PC-9 (cell line): Measurements from ENCODE around the gene XRCC3. TPM values are rescaled to one million over a fixed set of nuclear protein-coding genes. Genes with fewer than 3 reads are reported as not detected.

Experiments
- BruUV-seq: library from RNA; stranded (reverse); fragments of 400-500 nt; replicated peaks from 2 replicates; lab custom pipeline; 2021; lab: Mats Ljungman, UMichigan
- CTCF ChIA-PET: fragments of 300-600 bp; sonication (Branson Sonifier 250); formaldehyde crosslinking; loops from one replicate; lab custom pipeline; 2022; ENCODE audit warnings: antibody characterized with exemption; lab: Charles Lee
- POLR2A ChIA-PET: fragments of 300-600 bp; sonication (Branson Sonifier 250); formaldehyde crosslinking; loops from one replicate; lab custom pipeline; 2022; ENCODE audit warnings: antibody characterized with exemption; ENCODE audit not compliant: unreplicated experiment; lab: Charles Lee
- DNase-seq, 2 experiments: peaks; one replicate each; pipeline versions ENCODE4 v3.0.0 to v3.0.0-alpha.2; 2015 to 2022; ENCODE audit warnings: mixed read lengths in 1 of 2
- H2AFZ ChIP-seq: fragments of 200-600 bp; sonication (generic); 2 replicates; pipeline ENCODE4 v1.8.1; 2017; ENCODE audit warnings: antibody characterized with exemption
- H3F3A ChIP-seq: fragments of 200-600 bp; sonication (generic); 2 replicates; pipeline ENCODE4 v1.8.1; 2017; ENCODE audit warnings: antibody characterized with exemption, mild to moderate bottlenecking, low read depth; ENCODE audit not compliant: insufficient read depth
- H3K27ac ChIP-seq: fragments of 200-600 bp; sonication (generic); 2 replicates; pipeline ENCODE4 v1.6.1; 2016; ENCODE audit warnings: mixed run types
- H3K27me3 ChIP-seq: fragments of 200-600 bp; sonication (generic); 2 replicates; pipeline ENCODE4 v1.6.1; 2016; ENCODE audit warnings: low read depth, mixed run types; ENCODE audit not compliant: insufficient read depth
- H3K36me3 ChIP-seq: fragments of 200-600 bp; sonication (generic); 2 replicates; pipeline ENCODE4 v1.6.1; 2016; ENCODE audit warnings: low read depth, mixed run types
- H3K4me1 ChIP-seq: fragments of 200-600 bp; sonication (generic); replicated peaks from 2 replicates; pipeline ENCODE4 v1.6.1; 2016; ENCODE audit warnings: mixed run types; ENCODE audit not compliant: insufficient read depth
- H3K4me2 ChIP-seq: fragments of 200-600 bp; sonication (generic); 2 replicates; pipeline ENCODE4 v1.6.1; 2017; ENCODE audit warnings: mixed run types
- H3K4me3 ChIP-seq: fragments of 200-600 bp; sonication (generic); 2 replicates; pipeline ENCODE4 v1.6.1; 2016; ENCODE audit warnings: mixed run types
- H3K79me2 ChIP-seq: fragments of 200-600 bp; sonication (generic); 2 replicates; pipeline ENCODE4 v1.6.1; 2017; ENCODE audit warnings: low read depth, mixed run types
- H3K9me2 ChIP-seq: fragments of 200-600 bp; sonication (generic); 2 replicates; pipeline ENCODE4 v1.8.1; 2017; ENCODE audit warnings: mild to moderate bottlenecking; ENCODE audit not compliant: insufficient read depth
- H3K9me3 ChIP-seq: fragments of 200-600 bp; sonication (generic); 2 replicates; pipeline ENCODE4 v1.8.1; 2016; ENCODE audit warnings: low read depth; ENCODE audit not compliant: insufficient read depth
- H4K20me1 ChIP-seq: fragments of 200-600 bp; sonication (generic); 2 replicates; pipeline ENCODE4 v1.8.1; 2017; ENCODE audit not compliant: insufficient read depth
- EZH2 ChIP-seq: fragments of 200-600 bp; sonication (generic); IDR thresholded peaks from 2 replicates; pipeline ENCODE4 v1.8.0; 2017; ENCODE audit warnings: antibody characterized with exemption, low read depth
- intact Hi-C: fragments of 100-400 bp; cut with micrococcal nuclease; formaldehyde crosslinking; loops from one replicate; pipeline ENCODE4 v1.10.0; 2022; ENCODE audit not compliant: unreplicated experiment
- total RNA-seq: library from RNA; stranded (reverse); gene quantifications from 2 replicates; pipeline ENCODE4 v1.2.3, GENCODE V29; 2021
- TF ChIP-seq, protein P1 (sequence below): fragments of 200-600 bp; sonication (generic); conservative IDR thresholded peaks from 2 replicates; pipeline ENCODE4 v1.6.1; 2017; ENCODE audit warnings: mixed run types, antibody characterized with exemption, mild to moderate bottlenecking, moderate library complexity

Gene XRCC3
- total RNA-seq, 1 experiment from 2014 or later = 65.1 TPM

GRCh38 chr14:103755060-103755459 is 39.8 kb upstream of the XRCC3 start:
- intact Hi-C loops = no loop called here
- H3K27me3 ChIP-seq = no peaks in the 10 kb centered on the region
- peaks cover 12% of the 10 kb centered on the region; the same call in 1 of the 2 replicates for H3F3A ChIP-seq
- no peak overlapping the region for H2AFZ ChIP-seq
- H3K4me2 ChIP-seq = no peak overlapping the region
- H3K4me3 ChIP-seq = no peak overlapping the region
- H3K4me1 ChIP-seq = peaks cover 14% of the 10 kb centered on the region
- H3K9me2 ChIP-seq = no peaks in the 10 kb centered on the region
- no peaks in the 10 kb centered on the region for H4K20me1 ChIP-seq
- CTCF ChIA-PET = interaction anchor here (0.6 to 0.7 kb wide), 2 partner anchors 11 to 88 kb away, joined by 3 to 4 read pairs; no protein-coding TSS in a partner anchor
- no TSS peak for BruUV-seq
- POLR2A ChIA-PET = no interaction called here
- H3K36me3 ChIP-seq = no peaks in the 10 kb centered on the region
- no peak for DNase-seq
- TF ChIP-seq, protein P1, sequence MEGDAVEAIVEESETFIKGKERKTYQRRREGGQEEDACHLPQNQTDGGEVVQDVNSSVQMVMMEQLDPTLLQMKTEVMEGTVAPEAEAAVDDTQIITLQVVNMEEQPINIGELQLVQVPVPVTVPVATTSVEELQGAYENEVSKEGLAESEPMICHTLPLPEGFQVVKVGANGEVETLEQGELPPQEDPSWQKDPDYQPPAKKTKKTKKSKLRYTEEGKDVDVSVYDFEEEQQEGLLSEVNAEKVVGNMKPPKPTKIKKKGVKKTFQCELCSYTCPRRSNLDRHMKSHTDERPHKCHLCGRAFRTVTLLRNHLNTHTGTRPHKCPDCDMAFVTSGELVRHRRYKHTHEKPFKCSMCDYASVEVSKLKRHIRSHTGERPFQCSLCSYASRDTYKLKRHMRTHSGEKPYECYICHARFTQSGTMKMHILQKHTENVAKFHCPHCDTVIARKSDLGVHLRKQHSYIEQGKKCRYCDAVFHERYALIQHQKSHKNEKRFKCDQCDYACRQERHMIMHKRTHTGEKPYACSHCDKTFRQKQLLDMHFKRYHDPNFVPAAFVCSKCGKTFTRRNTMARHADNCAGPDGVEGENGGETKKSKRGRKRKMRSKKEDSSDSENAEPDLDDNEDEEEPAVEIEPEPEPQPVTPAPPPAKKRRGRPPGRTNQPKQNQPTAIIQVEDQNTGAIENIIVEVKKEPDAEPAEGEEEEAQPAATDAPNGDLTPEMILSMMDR = no peak
- TF ChIP-seq EZH2 = no peak
- no peaks in the 10 kb centered on the region for H3K9me3 ChIP-seq
- no peak overlapping the region for H3K27ac ChIP-seq
- H3K79me2 ChIP-seq = no peaks in the 10 kb centered on the region

DNA sequence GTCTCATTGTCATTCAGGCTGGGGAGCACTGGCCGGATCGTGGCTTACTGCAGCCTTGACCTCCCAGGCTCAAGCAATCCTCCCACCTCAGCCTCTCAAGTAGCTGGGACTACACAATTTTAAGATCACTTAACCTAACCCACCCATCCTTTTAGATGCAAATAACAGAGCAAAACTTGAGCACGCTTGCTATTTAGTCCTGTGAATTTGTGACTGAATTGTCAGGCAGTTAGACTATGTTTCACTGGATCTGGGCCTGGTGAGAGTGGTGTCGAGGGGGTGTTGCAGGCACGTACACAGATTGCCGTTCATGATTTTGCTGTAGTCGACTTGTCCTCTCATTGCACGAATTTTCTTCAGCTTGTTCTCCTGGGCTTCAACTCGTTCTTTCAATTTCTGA is 38.5 kb upstream of the XRCC3 start:
- Histone ChIP-seq H3K4me2 (no peak overlapping the region), H3K79me2 (no peaks in the 10 kb centered on the region), H3K9me3 (no peaks in the 10 kb centered on the region), H3K4me3 (no peak overlapping the region), H3F3A (peaks cover 14% of the 10 kb centered on the region; the same call in 1 of the 2 replicates), H3K36me3 (no peaks in the 10 kb centered on the region), H2AFZ (no peak overlapping the region), H3K9me2 (no peaks in the 10 kb centered on the region), H3K4me1 (peaks cover 10% of the 10 kb centered on the region), H4K20me1 (no peaks in the 10 kb centered on the region), H3K27me3 (no peaks in the 10 kb centered on the region), H3K27ac (no peak overlapping the region)
- intact Hi-C loops = no loop called here
- ChIA-PET CTCF (no interaction called here), POLR2A (interaction anchor here (0.7 kb wide), 1 partner anchor 225 kb away, joined by 10 read pairs; the partner anchor contains the start of gene TRMT61A)
- no TSS peak for BruUV-seq
- DNase-seq = no peak
- TF ChIP-seq, protein P1 = no peak
- TF ChIP-seq EZH2 = no peak

GRCh38 chr14:103749860-103750259 is 34.6 kb upstream of the XRCC3 start:
- Histone ChIP-seq H2AFZ (no peak overlapping the region), H3K27me3 (no peaks in the 10 kb centered on the region), H3K4me1 (peaks cover 10% of the 10 kb centered on the region), H3K36me3 (no peaks in the 10 kb centered on the region), H3K79me2 (no peaks in the 10 kb centered on the region), H3K27ac (no peak overlapping the region), H3K9me3 (no peaks in the 10 kb centered on the region), H4K20me1 (no peaks in the 10 kb centered on the region), H3F3A (peaks cover 14% of the 10 kb centered on the region; the same call in 1 of the 2 replicates), H3K4me2 (no peak overlapping the region), H3K4me3 (no peak overlapping the region), H3K9me2 (no peaks in the 10 kb centered on the region)
- CTCF ChIA-PET = no interaction called here
- DNase-seq = no peak
- POLR2A ChIA-PET = no interaction called here
- TF ChIP-seq, protein P1 = peak; percentile 47
- no peak for TF ChIP-seq EZH2
- intact Hi-C loops = loop anchor here (1.0 kb wide), 1 partner anchor 178 kb away; no protein-coding TSS in a partner anchor
- no TSS peak for BruUV-seq
